Posterior cingulate gyrus (tissue), 11 donors: ENCODE measurements around the gene RGS11.
A peak's percentile ranks its signal among the peaks of the same experiment; 100 is the strongest.
"Not testable (repeated sequence)": the region's sequence is repeated elsewhere in the genome, so short reads cannot be mapped to it uniquely, and the experiment has no call there.

Experiments
- DNase-seq, 10 donors: peaks; one replicate each; pipeline versions ENCODE4 v3.0.0 to v3.0.0-alpha.2; 2020 to 2021; ENCODE audit warnings: mixed read lengths in 3 of 10
- intact Hi-C: fragments of 100-400 bp; cut with DNase I; formaldehyde crosslinking; loops from one replicate; pipeline ENCODE4 v1.15.1; 2023

Gene RGS11

DNA sequence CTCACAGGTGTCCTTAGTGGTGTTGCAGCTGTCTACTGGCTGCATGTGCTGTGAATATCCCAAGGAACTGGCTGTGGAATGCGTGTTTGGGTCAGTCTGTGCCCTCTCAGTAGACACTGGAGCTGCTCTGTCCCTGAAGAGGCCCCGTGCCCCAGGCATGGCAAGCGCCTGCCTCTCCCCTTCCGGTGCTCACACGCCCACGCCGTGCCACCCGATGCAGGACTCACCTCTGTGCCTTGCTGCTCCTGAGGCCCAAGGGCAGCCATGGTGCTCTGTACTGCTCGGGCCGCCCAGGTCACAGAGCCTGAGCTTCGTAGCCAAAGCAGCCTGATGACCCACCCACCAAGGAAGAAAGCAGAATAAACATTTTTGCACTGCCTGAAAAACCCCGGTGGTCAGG lies 10.0 kb downstream of the RGS11 start:
- intact Hi-C loops: no loop called here
- no peak for DNase-seq

DNA sequence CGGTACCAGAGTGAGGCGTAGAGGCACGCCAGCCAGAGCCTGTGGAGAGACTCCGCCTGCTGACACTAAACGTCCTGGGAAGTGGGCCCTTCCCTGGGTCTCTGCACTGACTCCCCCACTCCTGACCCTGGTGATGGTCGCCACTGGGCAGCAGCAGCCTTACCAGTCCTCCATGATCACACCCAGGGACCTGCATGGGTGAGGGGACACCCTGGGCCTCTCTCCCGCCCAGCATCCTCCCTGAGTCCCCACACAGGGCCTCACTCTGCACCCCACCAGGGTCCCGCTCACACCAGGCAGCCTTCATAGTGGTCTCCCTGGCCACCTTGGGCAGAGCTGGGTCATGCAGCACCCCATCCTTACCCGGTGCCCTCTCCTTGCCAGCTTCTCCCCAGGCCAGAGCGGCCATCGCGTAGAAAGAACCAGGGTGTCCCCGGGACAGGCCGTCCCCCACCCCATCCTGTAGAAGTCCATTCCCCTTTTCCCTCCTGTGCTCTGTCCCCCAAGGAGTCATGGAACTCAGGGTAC lies 10.7 kb downstream of the RGS11 start:
- intact Hi-C loops: no loop called here
- peak in 1 of 10 donors; percentile 79 for DNase-seq

DNA sequence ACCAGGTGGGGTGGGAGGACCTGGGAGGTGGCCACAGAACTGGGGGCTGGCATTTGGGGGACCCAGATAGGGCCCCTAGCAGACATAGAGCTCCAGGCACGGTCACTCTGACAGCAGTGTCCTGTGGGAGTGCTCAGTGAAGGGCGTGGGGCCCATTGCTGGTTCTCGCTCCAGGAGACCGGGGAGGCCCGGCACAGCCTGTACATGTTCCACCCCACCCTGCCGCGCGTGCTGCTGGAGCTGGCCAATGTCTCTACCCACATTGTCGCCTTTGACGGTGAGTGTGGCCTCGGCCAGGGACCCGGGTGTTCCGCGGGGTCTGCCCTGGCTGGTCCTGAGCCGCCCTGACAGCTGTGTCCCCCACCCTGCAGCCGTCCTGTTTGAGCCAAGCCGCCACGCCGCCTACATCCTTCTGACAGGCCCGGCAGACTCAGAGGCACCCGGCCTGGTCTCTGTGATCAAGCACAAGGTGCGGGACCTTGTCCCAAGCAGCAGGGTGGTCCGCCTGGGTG lies 11.2 kb downstream of the RGS11 start:
- intact Hi-C loops: no loop called here
- peak in 1 of 10 donors; percentile 82 for DNase-seq

DNA sequence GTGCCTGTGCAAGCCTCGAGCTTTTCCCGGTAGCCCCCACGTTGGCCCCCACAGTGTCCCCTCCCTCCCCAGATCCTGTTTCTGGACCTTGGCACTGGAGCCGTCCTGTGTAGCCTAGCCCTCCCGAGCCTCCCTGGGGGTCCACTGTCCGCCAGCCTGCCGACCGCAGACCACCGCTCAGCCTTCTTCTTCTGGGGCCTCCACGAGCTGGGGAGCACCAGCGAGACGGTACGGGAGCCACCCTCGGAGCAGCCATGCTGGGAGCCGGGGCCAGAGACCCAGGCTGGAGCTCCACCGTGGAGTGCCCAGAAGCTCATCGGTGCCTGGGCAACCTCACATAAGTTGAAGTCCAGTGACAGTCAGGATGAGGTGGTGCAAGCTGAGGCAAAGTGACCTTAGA lies 11.8 kb downstream of the RGS11 start:
- intact Hi-C loops: no loop called here
- peak in 1 of 10 donors; percentile 80 for DNase-seq

DNA sequence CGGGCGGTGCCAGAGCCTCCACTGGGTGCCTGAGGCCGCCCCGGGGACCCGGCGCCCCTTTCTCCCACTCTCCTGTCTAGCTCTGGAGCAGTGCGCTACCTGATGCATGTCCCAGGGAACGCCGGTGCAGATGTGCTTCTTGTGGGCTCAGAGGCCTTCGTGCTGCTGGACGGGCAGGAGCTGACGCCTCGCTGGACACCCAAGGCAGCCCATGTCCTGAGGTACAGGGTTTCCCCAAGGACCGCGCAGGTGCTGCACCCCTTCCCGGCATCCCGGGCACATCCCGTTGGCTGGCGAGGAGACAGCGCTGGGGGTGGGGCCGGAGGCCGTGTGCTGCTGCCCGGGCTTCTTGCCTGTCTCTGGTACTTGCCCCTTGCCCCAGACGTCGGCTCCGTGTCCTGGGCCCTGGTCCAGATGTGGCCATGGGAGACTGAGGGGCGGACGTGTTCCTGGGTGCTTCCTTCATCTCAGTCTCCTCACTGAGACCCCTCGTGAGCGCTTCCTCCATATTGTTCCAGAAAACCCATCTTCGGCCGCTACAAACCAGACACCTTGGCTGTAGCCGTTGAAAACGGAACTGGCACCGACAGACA lies 12.5 kb downstream of the RGS11 start:
- peak in 1 of 10 donors; percentile 75 for DNase-seq
- intact Hi-C loops: no loop called here

DNA sequence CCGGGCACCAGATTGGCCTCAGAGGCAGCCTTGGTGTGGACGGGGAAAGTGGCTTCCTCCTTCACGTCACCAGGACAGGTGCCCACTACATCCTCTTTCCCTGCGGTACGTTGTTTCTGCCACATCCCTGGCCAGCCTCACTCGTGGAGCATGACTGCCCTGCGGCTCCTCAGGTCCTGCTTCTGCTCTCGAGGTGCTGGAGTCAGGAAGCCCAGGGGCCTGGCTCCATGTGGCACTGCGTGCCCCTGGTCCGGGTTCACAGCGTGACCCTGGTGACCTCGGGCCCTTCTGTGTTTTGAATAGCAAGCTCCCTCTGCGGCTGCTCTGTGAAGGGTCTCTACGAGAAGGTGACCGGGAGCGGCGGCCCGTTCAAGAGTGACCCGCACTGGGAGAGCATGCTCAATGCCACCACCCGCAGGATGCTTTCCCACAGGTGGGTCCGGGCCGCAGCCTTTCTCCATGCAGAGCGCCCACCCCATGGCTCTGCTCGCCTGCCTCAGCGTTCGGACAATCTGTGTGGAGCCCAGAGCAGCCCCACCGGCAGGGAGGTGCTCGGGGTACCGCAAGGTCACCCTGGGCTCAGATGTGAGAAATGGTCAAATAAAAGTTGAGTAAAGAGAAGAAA lies 13.5 kb downstream of the RGS11 start:
- intact Hi-C loops: no loop called here
- DNase-seq: peak in 1 of 10 donors; percentile 83

DNA sequence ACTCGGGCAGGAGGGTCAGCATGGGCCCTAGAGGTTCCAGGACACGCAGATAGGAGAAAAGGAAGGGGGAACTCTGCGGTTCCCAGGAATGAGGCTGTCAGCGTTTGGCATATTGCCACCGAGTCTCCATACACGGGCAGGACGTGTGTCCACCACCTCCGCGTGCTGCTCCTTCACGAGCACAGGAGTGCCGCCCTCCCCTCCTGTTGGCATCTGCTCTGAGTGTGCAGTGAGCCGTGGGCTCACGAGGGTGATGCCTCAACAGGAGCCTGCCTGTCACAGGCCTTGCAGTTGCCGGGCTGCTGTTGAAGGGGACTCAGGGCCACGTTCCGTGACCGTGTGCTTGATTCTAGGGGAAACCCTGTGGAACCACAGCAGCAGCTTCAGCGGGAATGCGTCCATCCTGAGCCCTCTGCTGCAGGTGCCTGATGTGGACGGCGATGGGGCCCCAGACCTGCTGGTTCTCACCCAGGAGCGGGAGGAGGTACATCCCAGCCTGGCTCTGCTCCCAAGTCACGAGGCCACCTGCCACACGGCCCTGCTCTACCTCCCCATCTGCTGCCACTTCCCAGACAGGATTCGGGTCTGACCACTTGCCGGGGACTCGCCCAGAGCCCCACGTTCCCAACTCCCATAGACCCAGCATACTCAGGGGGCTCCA lies 14.6 kb downstream of the RGS11 start:
- intact Hi-C loops: no loop called here
- peak in 5 of 10 donors; percentile 38 to 88 (median 72) for DNase-seq

DNA sequence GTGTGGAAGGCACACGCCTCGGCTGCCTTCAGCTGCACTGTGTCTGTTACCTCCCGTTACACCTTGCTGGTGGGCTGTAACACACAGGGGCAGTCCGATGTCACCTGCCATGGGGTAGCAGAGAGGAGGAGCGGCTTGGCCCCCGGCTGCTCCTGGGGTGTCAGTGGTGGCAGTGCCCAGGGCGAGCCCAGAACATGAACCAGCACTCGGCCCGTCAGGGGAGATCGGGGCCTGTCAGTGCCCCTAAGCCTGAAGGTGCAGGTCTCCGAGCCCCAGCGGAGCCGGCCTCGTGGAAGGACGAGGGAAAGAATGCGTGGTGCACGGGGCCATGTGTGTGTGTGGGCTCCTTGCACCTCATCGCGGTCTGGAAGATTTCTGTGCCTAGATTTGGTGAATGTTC lies 15.4 kb downstream of the RGS11 start:
- peak in 2 of 10 donors; percentile 75 to 80 for DNase-seq
- intact Hi-C loops: no loop called here

DNA sequence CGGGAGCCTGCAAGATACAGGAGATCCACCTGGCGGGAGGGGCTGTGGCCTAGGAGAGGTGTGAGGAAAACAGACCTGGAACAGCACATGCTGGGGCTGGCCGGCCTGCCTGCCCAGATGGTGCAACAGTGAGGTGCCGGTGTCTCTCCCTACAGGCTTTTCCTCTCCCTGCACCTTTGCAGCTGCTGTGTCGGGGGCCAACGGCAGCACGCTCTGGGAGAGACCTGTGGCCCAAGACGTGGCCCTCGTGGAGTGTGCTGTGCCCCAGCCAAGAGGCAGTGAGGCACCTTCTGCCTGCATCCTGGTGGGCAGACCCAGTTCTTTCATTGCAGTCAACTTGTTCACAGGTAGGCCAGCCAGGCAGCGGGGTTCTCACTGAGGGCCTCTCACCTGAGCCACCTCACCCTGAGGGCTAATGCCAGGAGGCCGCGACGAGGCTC lies 15.9 kb downstream of the RGS11 start:
- intact Hi-C loops: no loop called here
- peak in 2 of 10 donors; percentile 70 to 81 for DNase-seq

DNA sequence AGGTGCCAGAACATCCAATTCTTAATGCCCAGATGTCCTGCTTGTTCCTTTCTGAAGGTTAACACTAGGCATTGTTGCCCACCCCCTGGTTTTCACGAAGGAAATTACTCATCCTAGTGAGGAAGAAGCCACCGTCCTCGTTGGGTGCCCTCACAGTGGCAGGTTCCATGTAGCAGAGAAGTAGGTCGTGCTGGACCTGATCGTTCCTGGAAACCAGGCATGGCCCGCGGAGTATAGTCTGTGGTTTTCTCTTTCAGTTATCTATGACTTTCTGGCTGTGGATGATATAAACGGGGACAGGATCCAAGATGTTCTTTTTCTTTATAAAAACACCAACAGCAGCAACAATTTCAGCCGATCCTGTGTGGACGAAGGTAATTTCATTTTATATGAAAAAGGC lies 16.5 kb downstream of the RGS11 start:
- intact Hi-C loops: no loop called here
- no peak for DNase-seq

DNA sequence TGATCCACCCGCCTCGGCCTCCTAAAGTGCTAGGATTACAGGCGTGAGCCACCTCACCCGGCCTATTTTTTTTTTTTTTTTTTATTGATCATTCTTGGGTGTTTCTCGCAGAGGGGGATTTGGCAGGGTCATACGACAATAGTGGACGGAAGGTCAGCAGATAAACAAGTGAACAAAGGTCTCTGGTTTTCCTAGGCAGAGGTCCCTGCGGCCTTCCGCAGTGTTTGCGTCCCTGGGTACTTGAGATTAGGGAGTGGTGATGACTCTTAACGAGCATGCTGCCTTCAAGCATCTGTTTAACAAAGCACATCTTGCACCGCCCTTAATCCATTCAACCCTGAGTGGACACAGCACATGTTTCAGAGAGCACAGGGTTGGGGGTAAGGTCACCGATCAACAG lies 17.7 kb downstream of the RGS11 start:
- DNase-seq, intact Hi-C loops: not testable (repeated sequence)

DNA sequence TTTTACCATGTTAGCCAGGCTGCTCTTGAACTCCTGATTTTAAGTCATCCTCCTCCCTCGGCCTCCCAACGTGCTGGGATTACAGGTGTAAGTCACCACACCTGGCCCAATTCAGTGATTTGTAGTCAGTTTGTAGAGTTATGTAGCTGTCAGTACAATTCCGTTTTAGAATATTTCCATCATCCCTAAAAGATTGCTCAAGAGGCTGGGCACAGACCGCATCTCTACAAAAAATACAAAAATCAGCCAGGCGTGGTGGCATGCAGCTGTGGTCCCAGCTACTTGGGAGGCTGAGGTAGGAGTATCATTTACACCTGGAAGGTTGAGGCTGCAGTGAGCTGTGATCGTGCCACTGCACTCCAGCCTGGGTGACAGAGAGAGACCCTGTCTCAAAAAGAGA lies 20.6 kb downstream of the RGS11 start:
- intact Hi-C loops: no loop called here
- DNase-seq: no peak

DNA sequence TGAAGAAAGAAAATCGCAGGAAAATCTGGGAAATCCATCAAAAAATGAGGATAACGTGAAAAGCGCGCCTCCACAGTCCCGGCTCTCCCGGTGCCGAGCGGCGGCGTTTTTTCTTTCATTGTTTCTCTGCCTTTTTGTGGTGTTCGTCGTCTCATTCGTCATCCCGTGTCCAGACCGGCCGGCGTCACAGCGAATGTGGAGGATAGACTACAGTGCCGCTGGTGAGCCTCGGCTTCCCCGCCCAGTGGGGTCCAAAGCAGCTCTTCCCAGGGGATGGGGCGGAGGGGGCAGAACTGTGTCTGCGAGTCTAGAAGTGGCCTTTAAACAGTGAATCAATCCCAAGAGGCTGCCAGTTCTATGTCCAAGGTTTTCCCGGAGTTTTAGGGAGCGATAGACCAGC lies 21.3 kb downstream of the RGS11 start:
- intact Hi-C loops: no loop called here
- DNase-seq: no peak

DNA sequence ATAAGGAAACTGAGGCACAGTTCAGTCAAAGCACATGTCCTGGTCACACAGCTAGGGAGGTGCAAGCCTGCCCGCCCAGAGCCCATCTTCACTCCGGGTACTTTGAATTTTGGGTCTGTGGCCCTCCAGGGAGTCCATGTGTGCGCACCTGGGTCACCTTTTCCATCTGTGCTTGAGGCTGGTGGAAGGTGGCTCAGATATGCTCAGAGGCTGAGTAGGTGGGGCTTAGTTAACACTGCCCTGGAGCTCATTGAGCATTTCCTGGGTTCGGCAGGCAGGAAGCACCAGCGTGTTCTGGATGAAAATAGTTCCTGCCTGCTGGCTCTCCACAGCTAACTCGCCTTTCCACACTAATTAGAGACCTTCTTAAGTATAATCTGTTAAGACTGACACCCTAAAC lies 21.9 kb downstream of the RGS11 start:
- intact Hi-C loops: no loop called here
- no peak for DNase-seq

DNA sequence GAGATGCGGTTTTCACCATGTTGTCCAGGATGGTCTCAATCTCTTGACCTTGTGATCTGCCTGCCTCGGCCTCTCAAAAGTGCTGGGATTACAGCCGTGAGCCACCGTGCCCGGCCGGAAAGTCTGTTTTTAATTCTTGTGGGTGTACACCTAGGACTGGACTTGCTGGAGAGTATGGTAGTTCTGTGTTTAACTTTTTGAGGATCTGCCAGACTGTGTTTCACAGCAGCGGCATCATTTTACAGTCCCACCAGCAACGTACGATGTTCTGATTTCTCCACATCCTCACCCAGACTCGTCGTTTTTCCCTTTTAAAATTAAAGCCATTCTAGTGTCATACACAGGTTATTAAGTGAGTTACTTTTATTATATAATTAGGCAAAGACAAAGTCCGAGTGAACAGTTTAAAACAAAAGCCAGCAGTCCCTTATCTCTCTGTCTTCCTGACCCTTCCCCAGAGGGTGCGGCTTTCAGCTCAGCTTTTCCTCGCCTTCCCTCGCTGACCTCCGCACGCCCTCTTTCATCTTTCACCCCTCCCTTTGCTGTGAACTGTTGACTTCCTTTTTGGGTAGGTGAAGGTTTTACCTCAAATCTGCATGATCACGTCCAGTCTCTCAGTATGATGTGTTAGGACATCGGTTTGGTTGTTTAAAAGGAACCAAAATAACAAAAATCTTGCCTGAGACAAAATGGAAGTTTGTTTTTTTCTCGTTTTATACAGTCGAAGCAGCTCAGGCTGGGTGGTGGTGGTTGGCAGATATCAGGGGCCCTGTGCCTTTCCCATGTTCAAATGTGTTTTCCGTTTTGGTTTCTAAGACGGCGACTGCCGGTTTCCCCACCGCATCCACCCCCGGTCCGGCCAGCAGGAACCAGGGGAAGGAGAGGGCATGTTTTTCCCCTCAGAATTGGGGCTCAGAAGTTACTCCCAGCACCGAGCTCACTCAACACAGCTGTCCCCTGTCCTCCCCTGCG lies 23.1 kb downstream of the RGS11 start:
- DNase-seq: no peak
- intact Hi-C loops: no loop called here

DNA sequence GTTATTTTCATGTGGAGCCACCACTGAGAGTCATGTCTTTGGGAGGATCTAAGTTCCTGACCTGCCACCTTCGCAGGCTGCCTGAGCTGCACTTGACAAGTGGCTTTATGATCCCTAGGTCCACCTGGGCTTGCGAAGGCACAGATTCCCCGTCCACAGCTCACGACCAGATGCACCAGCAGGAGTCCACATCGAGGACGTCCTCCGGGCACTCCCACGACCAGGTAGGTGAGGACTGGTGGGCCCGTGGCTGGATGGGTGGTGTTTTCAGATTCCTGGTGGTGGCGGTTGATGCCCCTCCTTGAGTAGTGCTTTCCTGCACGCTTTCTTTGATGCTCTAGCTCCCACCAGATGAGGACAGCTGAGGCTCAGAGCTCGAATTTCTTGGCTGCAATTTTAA lies 26.3 kb downstream of the RGS11 start:
- intact Hi-C loops: no loop called here
- DNase-seq: peak in 1 of 10 donors; percentile 66

DNA sequence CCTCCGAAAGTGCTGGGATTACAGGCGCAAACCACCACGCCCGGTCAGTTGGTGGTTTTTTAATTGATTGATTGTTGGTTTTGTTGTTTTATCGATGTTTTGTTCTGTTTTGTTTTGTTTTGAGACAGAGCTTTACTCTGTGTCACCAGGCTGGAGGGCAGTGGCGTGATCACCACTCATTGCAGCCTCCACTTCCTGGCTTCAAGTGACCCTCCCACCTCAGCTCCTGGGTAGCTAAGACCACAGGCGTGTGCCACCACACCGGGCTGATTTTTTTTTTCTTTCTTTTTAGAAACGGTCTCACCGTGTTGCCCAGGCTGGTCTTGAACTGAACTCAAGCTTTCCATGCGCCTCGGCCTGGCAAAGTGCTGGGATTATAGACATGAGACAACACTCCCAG lies 28.7 kb downstream of the RGS11 start:
- DNase-seq: peak in 1 of 10 donors; percentile 25
- intact Hi-C loops: no loop called here

DNA sequence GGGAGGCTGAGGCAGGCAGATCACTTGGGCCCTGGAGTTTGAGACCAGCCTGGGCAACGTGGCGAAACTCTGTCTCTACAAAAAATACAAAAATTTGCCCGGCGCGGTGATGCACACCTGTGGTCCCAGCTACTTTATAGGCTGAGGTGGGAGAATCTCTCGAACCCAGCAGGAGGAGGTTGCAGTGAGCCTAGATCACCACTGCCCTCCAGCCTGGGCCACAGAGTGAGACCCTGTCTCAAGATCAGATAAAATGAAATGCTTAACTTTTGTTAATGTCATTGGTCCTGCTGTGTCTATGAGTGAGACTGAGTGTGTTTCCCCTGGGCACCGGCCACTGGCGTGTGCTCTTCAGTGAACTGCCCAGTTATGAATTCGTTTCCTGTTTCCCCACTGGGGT lies 30.6 kb downstream of the RGS11 start:
- peak in 1 of 10 donors; percentile 18 for DNase-seq
- intact Hi-C loops: no loop called here

DNA sequence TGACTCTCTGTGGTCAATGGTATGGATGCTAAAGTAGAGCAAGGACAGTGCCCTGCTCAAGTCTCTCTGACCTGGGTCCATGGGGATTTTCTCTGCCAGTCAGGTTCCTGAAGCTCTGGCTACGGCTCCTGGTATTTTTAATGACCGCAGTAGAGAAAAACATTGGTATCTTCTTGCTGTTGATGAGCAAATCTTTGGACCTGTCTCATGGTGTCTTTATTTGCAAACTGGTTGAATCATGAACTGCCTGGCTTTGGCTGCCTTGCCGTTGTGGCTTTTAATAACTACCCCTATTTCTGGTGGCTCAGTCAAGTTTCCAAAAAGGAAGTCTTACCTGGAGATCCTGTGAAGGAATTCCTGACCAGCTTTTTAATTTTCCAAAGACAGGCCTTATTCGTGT lies 32.4 kb downstream of the RGS11 start:
- intact Hi-C loops: no loop called here
- peak in 2 of 10 donors; percentile 35 to 49 for DNase-seq

DNA sequence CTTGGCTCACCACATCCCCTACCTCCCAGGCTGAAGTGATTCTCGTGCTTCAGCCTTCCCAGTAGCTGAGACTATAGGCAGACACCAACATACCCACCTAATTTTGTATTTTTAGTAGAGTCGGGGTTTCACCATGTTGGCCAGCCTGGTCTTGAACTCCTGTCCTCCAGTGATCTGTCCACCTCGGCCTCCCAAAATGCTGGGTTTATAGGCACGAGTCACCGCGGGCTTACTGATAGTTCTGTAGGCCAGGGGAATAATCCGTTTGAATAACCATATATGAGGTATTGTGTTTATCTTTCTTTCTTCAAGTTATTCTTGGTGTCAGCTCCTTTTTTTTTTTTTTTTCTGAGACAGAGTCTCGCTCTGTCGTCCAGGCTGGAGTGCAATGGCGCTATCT lies 33.5 kb downstream of the RGS11 start:
- intact Hi-C loops: no loop called here
- DNase-seq: peak in 2 of 10 donors; percentile 35 to 59
